Hippocampal formation (tissue), 2 donors: ENCODE measurements around the gene PROSER2.

Experiments used
- DNase-seq, 2 donors: peaks; one replicate each; lab custom pipeline; 2025; lab: John Stamatoyannopoulos, UW

PROSER2 gene

DNA sequence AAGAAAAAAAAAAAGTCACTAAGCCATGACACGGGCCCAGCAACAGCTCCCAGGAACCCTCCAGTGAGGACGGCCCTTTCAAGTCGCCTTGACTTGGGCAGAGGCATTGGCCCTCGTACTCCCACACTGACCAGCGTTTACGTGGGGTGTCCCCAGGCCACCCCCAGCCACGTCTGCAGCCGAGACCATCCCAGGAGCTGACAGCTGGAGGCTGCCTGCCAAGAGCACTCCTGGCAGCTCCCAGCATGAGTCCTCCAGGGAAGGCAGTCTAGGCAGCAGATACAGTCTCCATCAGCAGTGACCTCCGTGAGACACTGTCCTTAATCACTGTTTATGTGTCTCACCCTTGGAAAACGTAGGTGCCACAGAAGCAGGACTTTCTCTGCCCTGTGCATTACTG lies 86.5 kb downstream of the PROSER2 start:
- no peak for DNase-seq

DNA sequence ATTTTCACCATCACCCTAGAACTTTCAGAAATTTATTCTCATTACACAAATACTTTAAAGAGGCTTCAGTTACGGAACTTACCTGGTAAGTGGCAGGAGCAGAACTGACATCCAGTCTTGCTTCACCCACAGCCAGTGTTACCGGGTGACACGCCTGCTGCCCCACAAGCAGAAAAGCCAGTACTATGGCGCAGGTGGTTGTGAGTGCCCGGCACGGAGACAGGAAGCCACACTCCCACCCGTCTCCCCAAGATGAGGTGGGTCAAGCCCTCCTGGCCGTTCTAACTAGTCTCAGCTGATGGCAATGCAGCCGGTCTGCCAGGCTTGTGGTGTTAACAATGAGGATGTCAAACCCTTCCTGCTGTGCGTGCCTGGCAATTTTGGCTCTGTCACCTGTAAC lies 86.9 kb downstream of the PROSER2 start:
- no peak for DNase-seq

DNA sequence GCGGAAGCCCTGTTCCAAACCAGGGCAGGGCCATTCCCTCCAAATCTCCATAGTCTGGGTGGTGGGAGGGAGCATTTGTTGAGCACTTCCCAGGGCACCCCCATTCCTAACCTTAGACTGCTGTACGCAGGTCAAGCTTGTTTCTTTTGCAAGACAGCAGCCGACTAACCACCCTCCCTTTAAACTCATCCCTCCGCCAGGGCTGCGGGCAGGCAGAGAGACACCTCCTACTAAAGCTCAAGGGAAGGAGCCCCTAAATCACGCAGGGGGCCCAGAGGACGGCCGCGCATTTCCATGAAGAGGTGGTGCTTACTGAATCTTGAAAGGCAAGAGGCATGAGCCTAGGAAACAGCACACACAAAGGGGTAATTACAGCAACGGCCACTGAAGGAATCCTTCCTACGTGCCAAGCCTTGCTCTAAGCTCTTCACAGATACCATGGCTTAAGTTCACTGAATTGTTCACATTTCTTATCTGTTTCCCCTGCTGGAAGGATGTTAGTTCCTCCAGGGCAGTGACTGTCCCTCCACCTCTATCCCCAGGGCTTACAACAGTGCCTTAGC lies 90.0 kb downstream of the PROSER2 start:
- DNase-seq = no peak

DNA sequence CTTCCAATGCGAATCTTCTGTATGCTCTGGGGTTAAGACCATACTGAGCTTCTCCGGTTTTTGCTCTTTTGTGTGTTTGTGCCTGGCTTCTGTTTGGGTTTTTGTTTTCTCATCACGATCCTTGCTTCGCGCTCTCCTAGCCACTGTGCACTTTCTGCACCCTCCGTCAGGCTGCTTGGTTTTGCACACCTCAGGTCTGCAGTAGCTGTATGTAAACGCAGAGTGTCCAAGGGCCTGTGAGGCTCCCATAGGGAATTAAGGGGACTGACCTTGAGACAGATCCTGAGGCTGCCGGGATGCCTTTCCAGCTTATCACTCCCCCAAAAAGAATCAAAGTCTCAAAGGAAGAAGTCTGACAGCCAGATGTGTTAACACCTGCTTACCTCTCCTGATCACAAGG lies 95.2 kb downstream of the PROSER2 start:
- no peak for DNase-seq

DNA sequence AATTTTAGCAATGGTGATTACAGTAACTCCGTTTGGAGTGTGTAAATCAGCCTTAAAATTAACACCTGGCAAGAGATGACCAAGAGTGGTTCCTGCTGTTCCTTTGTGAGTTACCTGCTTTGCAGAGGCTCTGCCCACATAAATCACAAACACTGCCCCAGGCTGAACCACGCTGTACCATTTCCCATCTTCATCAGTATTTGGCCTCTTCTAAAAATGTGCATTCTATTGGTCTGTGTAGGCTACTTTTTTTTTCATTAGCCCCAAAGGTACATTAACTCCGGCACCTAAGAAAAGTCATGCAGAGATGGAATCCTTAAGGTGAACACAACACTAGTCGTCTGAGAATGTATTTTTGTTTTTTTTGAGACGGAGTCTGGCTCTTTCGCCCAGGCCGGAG lies 96.1 kb downstream of the PROSER2 start:
- no peak for DNase-seq
